Measurements from ENCODE around the gene ETV5.

The ETV5 gene

DNA sequence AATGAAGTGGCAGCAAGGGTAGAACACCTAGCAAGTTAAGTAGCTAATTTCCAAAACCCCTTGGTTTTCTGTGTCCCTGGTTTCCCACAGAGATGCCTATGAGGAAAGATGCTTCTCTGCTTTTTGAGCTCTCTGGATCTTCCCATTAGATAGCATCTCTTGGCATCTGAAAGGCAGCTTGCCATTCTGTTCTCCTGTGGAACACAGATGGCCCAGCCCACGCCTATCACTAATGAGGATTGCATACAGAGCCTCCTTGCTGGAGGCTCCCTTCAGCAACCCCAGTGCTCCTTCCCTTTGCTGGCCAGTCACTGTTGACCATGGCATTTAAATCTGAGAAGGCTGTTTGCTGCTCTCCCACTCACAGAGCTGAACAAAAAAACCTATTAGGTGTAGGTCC, 34.4 kb upstream of the ETV5 start:
- ChIA-PET CTCF (no interaction called here), POLR2A (no interaction called here)
- H3K4me3 ChIP-seq (ENCODE audit: low read depth, low read length), result no peak overlapping the region
- H3K27ac ChIP-seq (ENCODE audit: extremely low read depth, low read depth, low read length), result no peak overlapping the region
- H3K4me1 ChIP-seq (ENCODE audit: control insufficient read depth, insufficient read depth, low read length), result no peaks in the 10 kb centered on the region
- TF ChIP-seq ZEB2 (tag by site-specific recombination; IDR thresholded peaks at IDR 0.05) (no peak), ZNF132 (tag by site-specific recombination; IDR thresholded peaks at IDR 0.05; ENCODE audit: borderline replicate concordance) (no peak), ZNF707 (tag by site-specific recombination; IDR thresholded peaks at IDR 0.05) (no peak), SP3 (tag by site-specific recombination; IDR thresholded peaks at IDR 0.05) (no peak), KLF9 (tag by site-specific recombination; IDR thresholded peaks at IDR 0.05; ENCODE audit: low read depth) (no peak), SALL2 (tag by site-specific recombination; IDR thresholded peaks at IDR 0.05; ENCODE audit: borderline replicate concordance) (no peak), ZNF214 (tag by site-specific recombination; IDR thresholded peaks at IDR 0.05; ENCODE audit: borderline replicate concordance) (no peak), ZNF510 (tag by site-specific recombination; IDR thresholded peaks at IDR 0.05; ENCODE audit: insufficient replicate concordance) (no peak), ZNF585B (tag by site-specific recombination; IDR thresholded peaks at IDR 0.05) (no peak), SP2 (tag by site-specific recombination; IDR thresholded peaks at IDR 0.05) (no peak), HOXA7 (CRISPR knock-in tag; IDR thresholded peaks at IDR 0.05; ENCODE audit: borderline replicate concordance) (no peak), ZNF211 (tag by site-specific recombination; IDR thresholded peaks at IDR 0.05; ENCODE audit: low read depth) (no peak)
- TF ChIP-seq, protein P1, sequence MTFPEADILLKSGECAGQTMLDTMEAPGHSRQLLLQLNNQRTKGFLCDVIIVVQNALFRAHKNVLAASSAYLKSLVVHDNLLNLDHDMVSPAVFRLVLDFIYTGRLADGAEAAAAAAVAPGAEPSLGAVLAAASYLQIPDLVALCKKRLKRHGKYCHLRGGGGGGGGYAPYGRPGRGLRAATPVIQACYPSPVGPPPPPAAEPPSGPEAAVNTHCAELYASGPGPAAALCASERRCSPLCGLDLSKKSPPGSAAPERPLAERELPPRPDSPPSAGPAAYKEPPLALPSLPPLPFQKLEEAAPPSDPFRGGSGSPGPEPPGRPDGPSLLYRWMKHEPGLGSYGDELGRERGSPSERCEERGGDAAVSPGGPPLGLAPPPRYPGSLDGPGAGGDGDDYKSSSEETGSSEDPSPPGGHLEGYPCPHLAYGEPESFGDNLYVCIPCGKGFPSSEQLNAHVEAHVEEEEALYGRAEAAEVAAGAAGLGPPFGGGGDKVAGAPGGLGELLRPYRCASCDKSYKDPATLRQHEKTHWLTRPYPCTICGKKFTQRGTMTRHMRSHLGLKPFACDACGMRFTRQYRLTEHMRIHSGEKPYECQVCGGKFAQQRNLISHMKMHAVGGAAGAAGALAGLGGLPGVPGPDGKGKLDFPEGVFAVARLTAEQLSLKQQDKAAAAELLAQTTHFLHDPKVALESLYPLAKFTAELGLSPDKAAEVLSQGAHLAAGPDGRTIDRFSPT (tag by site-specific recombination; IDR thresholded peaks at IDR 0.05), result no peak
- TF ChIP-seq, protein P2, sequence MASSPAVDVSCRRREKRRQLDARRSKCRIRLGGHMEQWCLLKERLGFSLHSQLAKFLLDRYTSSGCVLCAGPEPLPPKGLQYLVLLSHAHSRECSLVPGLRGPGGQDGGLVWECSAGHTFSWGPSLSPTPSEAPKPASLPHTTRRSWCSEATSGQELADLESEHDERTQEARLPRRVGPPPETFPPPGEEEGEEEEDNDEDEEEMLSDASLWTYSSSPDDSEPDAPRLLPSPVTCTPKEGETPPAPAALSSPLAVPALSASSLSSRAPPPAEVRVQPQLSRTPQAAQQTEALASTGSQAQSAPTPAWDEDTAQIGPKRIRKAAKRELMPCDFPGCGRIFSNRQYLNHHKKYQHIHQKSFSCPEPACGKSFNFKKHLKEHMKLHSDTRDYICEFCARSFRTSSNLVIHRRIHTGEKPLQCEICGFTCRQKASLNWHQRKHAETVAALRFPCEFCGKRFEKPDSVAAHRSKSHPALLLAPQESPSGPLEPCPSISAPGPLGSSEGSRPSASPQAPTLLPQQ (tag by site-specific recombination; IDR thresholded peaks at IDR 0.05), result no peak
- TF ChIP-seq, protein P3, sequence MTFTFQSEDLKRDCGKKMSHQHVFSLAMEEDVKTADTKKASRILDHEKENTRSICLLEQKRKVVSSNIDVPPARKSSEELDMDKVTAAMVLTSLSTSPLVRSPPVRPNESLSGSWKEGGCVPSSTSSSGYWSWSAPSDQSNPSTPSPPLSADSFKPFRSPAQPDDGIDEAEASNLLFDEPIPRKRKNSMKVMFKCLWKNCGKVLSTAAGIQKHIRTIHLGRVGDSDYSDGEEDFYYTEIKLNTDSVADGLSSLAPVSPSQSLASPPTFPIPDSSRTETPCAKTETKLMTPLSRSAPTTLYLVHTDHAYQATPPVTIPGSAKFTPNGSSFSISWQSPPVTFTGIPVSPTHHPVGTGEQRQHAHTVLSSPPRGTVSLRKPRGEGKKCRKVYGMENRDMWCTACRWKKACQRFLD (tag by site-specific recombination; IDR thresholded peaks at IDR 0.05), result no peak
- TF ChIP-seq, protein P4, sequence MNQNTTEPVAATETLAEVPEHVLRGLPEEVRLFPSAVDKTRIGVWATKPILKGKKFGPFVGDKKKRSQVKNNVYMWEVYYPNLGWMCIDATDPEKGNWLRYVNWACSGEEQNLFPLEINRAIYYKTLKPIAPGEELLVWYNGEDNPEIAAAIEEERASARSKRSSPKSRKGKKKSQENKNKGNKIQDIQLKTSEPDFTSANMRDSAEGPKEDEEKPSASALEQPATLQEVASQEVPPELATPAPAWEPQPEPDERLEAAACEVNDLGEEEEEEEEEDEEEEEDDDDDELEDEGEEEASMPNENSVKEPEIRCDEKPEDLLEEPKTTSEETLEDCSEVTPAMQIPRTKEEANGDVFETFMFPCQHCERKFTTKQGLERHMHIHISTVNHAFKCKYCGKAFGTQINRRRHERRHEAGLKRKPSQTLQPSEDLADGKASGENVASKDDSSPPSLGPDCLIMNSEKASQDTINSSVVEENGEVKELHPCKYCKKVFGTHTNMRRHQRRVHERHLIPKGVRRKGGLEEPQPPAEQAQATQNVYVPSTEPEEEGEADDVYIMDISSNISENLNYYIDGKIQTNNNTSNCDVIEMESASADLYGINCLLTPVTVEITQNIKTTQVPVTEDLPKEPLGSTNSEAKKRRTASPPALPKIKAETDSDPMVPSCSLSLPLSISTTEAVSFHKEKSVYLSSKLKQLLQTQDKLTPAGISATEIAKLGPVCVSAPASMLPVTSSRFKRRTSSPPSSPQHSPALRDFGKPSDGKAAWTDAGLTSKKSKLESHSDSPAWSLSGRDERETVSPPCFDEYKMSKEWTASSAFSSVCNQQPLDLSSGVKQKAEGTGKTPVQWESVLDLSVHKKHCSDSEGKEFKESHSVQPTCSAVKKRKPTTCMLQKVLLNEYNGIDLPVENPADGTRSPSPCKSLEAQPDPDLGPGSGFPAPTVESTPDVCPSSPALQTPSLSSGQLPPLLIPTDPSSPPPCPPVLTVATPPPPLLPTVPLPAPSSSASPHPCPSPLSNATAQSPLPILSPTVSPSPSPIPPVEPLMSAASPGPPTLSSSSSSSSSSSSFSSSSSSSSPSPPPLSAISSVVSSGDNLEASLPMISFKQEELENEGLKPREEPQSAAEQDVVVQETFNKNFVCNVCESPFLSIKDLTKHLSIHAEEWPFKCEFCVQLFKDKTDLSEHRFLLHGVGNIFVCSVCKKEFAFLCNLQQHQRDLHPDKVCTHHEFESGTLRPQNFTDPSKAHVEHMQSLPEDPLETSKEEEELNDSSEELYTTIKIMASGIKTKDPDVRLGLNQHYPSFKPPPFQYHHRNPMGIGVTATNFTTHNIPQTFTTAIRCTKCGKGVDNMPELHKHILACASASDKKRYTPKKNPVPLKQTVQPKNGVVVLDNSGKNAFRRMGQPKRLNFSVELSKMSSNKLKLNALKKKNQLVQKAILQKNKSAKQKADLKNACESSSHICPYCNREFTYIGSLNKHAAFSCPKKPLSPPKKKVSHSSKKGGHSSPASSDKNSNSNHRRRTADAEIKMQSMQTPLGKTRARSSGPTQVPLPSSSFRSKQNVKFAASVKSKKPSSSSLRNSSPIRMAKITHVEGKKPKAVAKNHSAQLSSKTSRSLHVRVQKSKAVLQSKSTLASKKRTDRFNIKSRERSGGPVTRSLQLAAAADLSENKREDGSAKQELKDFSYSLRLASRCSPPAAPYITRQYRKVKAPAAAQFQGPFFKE (tag by site-specific recombination; IDR thresholded peaks at IDR 0.05; ENCODE audit: borderline replicate concordance), result no peak
- TF ChIP-seq, protein P5, sequence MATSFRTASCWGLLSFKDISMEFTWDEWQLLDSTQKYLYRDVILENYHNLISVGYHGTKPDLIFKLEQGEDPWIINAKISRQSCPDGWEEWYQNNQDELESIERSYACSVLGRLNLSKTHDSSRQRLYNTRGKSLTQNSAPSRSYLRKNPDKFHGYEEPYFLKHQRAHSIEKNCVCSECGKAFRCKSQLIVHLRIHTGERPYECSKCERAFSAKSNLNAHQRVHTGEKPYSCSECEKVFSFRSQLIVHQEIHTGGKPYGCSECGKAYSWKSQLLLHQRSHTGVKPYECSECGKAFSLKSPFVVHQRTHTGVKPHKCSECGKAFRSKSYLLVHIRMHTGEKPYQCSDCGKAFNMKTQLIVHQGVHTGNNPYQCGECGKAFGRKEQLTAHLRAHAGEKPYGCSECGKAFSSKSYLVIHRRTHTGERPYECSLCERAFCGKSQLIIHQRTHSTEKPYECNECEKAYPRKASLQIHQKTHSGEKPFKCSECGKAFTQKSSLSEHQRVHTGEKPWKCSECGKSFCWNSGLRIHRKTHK (tag by site-specific recombination; IDR thresholded peaks at IDR 0.05), result no peak
- H3K36me3 ChIP-seq (ENCODE audit: control insufficient read depth in 2 of 2, insufficient read depth in 1 of 2, low read length in 2 of 2), result no peaks in the 10 kb centered on the region
- H3K9me3 ChIP-seq (ENCODE audit: control insufficient read depth, insufficient read depth, low read depth, low read length), result no peaks in the 10 kb centered on the region
